BE2C (cell line): ENCODE data around the gene KRTAP5-3.

Experiments used
- DNase-seq: peaks from one replicate; pipeline ENCODE4 v3.0.0-alpha.2; 2020
- H3K27me3 ChIP-seq: fragments of 250-450 bp; sonication (Bioruptor Pico); 2 replicates; pipeline ENCODE4 v1.5.1; 2020; ENCODE audit warnings: mild to moderate bottlenecking
- H3K36me3 ChIP-seq: fragments of 250-450 bp; sonication (Bioruptor Pico); 2 replicates; pipeline ENCODE4 v1.5.1; 2020; ENCODE audit warnings: mild to moderate bottlenecking
- H3K4me1 ChIP-seq: fragments of 250-450 bp; sonication (Bioruptor Pico); 2 replicates; pipeline ENCODE4 v1.5.1; 2020
- H3K4me3 ChIP-seq: 2 replicates; pipeline ENCODE4 v1.5.1; 2011; ENCODE audit warnings: low read depth, low read length
- H3K9me3 ChIP-seq: fragments of 250-450 bp; sonication (Bioruptor Pico); 2 replicates; pipeline ENCODE4 v1.5.1; 2020
- TF ChIP-seq, protein P1 (sequence below): IDR thresholded peaks from 2 replicates; pipeline ENCODE4 v1.5.1; 2012; ENCODE audit warnings: mild to moderate bottlenecking, low read depth, low read length

Gene KRTAP5-3

DNA sequence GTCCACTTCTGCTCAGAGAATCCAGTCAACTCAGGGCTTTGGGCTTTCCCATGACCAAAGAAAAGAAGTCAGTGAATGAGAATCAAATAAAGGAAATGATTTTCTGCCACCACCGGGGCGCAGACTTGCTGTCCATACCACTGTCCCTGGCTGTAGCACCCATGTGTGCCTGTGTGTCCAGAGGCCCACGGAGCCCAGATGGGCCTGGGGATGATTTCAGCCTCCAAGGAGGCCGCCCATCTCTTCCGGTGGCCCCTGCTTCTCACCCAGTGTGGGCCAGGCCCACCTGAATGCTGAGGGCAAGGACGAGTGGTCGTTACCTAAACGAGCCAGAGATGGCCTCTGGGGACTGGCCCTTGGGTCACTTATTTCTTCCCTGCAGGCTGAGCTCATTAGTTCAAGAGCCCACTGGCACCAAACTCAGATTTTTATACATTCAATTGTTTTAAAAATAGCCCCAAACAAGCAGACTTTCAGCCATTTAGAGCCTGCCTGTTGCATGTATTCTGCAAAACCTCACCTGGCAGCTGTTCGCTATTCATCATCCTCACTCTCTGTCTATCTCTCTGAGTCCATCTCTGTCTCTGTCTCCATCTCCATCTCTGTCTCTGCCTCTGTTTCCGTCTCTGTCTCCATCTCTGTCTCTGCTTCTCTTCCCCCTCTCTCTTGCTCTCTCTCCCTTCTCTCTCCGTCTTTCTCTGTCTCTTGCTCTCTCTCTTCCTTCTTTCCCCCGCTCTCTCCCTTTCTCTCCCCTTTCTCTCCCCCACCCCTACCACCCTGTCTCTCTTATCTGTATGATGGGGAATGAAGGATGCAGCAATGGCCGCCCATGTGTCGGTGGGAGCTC lies 45.5 kb upstream of the KRTAP5-3 start:
- TF ChIP-seq, protein P1, sequence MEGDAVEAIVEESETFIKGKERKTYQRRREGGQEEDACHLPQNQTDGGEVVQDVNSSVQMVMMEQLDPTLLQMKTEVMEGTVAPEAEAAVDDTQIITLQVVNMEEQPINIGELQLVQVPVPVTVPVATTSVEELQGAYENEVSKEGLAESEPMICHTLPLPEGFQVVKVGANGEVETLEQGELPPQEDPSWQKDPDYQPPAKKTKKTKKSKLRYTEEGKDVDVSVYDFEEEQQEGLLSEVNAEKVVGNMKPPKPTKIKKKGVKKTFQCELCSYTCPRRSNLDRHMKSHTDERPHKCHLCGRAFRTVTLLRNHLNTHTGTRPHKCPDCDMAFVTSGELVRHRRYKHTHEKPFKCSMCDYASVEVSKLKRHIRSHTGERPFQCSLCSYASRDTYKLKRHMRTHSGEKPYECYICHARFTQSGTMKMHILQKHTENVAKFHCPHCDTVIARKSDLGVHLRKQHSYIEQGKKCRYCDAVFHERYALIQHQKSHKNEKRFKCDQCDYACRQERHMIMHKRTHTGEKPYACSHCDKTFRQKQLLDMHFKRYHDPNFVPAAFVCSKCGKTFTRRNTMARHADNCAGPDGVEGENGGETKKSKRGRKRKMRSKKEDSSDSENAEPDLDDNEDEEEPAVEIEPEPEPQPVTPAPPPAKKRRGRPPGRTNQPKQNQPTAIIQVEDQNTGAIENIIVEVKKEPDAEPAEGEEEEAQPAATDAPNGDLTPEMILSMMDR = no peak
- Histone ChIP-seq H3K27me3 (no peaks in the 10 kb centered on the region), H3K4me3 (no peak overlapping the region), H3K4me1 (no peaks in the 10 kb centered on the region), H3K36me3 (no peaks in the 10 kb centered on the region), H3K9me3 (no peaks in the 10 kb centered on the region)
- no peak for DNase-seq

DNA sequence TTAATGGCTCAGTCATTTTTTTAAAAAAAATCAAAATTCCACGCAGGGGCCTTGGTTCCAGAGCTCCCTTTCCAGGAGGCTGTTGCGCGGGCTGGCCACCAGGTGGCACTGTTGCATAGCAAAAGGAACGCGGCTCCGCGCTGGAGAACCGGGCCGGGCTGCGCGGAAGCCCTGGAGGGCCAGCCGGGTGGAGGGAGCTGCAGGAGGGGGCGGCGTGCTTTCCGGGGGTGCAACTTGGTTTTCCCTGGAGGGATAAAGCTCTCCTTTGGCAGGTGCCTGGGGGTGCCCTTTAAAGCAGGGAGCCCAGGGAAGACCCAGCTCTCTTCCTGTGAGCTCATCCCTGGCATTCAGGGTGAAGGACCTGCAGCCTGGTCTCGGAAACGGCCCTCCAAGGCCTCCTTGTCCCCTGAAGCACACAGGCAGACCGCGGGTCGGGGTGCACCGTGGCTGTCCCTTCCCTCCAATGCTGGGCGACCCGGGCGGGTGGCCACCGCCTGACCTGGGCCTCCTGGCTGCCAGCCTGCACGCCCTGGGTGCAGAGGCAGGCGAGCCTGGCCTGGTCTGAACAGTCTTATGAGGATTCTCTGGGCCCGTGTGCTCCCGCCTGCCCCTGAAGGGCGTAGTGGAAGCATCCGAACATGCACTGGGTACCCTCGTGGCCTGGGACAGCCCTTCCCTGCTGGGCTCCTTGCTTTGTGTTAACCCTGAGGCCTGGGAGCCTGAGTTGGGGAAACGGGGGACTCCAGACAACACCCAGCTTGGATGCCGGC lies 44.7 kb upstream of the KRTAP5-3 start:
- Histone ChIP-seq H3K9me3 (no peaks in the 10 kb centered on the region), H3K4me1 (no peaks in the 10 kb centered on the region), H3K36me3 (no peaks in the 10 kb centered on the region), H3K27me3 (no peaks in the 10 kb centered on the region), H3K4me3 (no peak overlapping the region)
- TF ChIP-seq, protein P1 = peak; percentile 73
- DNase-seq = peak; percentile 62

DNA sequence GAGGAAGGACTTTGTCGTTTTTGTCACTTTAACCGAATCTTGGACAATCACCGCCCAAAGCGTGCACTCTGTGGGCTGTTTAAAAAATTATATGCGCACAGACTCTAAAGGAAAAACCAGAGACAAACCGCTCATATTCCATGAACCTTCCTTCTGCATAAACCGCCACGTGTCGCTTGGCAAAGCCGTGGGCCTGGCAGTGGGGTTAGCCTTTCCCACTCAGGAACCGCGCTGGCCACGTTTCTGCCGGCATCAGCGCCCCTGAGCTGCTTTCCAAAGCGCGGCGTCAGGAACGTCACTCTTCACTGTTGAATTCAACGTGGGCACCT lies 44.1 kb upstream of the KRTAP5-3 start:
- no peaks in the 10 kb centered on the region for H3K36me3 ChIP-seq
- TF ChIP-seq, protein P1 = no peak
- H3K4me1 ChIP-seq = no peaks in the 10 kb centered on the region
- DNase-seq = no peak
- no peaks in the 10 kb centered on the region for H3K27me3 ChIP-seq
- H3K9me3 ChIP-seq = no peaks in the 10 kb centered on the region
- no peak overlapping the region for H3K4me3 ChIP-seq

DNA sequence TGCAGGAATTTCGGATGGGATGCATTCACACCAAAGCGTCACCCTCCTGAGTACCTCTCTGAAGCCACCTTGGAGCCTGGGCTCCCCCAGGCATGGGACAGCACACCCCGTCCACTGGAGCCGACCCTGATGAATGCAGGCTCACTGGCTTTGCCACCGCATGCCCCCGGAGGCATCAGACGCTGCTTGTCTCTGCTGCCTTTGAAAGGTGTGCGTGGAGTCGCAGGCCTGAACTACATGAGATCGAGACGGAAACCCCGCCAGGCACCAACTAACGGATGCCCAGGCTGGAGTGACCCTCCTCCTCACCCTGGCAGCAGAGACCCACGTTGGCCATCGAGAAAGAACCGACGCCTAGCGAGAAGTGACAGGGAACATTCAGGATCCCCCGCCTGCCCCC lies 43.8 kb upstream of the KRTAP5-3 start:
- TF ChIP-seq, protein P1 = no peak
- Histone ChIP-seq H3K27me3 (no peaks in the 10 kb centered on the region), H3K4me1 (no peaks in the 10 kb centered on the region), H3K9me3 (no peaks in the 10 kb centered on the region), H3K36me3 (no peaks in the 10 kb centered on the region), H3K4me3 (no peak overlapping the region)
- DNase-seq = no peak

DNA sequence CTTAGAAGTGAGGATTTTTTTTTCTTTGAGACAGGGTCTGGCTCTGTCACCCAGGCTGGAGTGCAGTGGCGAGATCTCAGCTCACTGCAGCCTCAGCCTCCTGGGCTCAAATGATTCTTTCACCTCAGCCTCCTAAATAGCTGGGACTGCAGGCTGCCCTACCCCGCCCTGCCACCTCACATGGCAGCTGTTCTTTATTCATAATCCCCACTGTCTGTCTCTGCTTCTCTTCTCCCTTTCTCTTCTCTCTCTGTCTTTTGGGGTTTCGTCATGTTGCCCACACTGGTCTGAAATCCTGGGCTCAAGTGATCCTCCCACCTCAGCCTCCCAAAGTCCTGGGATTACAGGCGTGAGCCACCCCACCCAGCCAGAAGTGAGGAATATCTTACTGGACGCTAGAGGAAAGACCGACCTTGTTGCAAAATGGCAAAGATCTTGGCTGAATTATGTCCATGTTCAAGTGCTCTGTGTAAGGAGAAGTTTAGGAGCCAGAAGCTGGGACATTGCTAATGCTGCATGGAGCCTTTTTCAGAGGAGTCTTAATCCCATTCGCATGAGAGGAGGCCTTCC lies 43.2 kb upstream of the KRTAP5-3 start:
- Histone ChIP-seq H3K9me3 (no peaks in the 10 kb centered on the region), H3K4me1 (no peaks in the 10 kb centered on the region), H3K27me3 (no peaks in the 10 kb centered on the region), H3K36me3 (no peaks in the 10 kb centered on the region), H3K4me3 (no peak overlapping the region)
- TF ChIP-seq, protein P1 = no peak
- no peak for DNase-seq

DNA sequence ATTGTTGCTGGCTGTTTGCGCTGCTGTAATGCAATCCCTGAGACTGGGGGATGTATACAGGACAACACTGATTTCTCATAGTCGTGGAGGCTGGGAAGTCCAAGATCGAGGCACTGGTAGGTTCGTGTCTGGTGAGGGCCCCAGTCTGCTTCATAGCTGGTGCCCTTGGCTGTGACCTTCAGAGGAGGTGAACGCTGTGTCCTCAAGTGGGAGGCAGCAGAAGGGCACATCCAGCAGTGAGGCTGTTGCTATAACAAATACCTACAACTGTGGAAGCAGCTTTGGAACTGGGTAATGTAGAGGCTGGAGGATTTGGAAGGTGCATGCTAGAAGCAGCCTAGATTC lies 42.6 kb upstream of the KRTAP5-3 start:
- H3K36me3 ChIP-seq = no peaks in the 10 kb centered on the region
- H3K27me3 ChIP-seq = no peaks in the 10 kb centered on the region
- H3K9me3 ChIP-seq = no peaks in the 10 kb centered on the region
- TF ChIP-seq, protein P1 = no peak
- H3K4me3 ChIP-seq = no peak overlapping the region
- H3K4me1 ChIP-seq = no peaks in the 10 kb centered on the region
- DNase-seq = no peak
